Skin epidermis (tissue), 12 donors: ENCODE results near the gene TNFRSF25.

ENCODE experiments used
- H3K27ac ChIP-seq, 21 experiments: fragments of 200-600 bp; sonication (generic) in 11 of 21; one replicate each; pipeline ENCODE4 v1.5.0; 2020; ENCODE audit warnings: mild to moderate bottlenecking in 3 of 21, inconsistent platforms in 2 of 21, moderate library complexity in 2 of 21
- H3K4me3 ChIP-seq, 7 experiments: fragments of 200-600 bp; sonication (generic) in 2 of 7; one replicate each; pipeline ENCODE4 v1.5.0; 2020; ENCODE audit warnings: inconsistent platforms in 2 of 7, mild to moderate bottlenecking in 2 of 7, moderate library complexity in 1 of 7

The TNFRSF25 gene

GRCh38 chr1:6424619-6425593 is 41.1 kb downstream of the TNFRSF25 start, which contains the start of gene ESPN:
Gene ESPN, plus strand, starts transcription at chr1:6424776. Its CDS starts 180 bp downstream, at chr1:6424956.
- H3K27ac ChIP-seq, result peak within 1 kb of the TSS in 2 of 21 experiments; percentile 1 to 22
- H3K4me3 ChIP-seq, result peak within 1 kb of the TSS; percentile 13 to 43 (median 28)

- Histone ChIP-seq H3K27ac (no peak overlapping the region), H3K4me3 (peak overlapping the region in 2 of 7 experiments; percentile 37 to 43)
Observed at GRCh38 chr1:6424000-6424565, 41.9 kb downstream of the TNFRSF25 start.

DNA sequence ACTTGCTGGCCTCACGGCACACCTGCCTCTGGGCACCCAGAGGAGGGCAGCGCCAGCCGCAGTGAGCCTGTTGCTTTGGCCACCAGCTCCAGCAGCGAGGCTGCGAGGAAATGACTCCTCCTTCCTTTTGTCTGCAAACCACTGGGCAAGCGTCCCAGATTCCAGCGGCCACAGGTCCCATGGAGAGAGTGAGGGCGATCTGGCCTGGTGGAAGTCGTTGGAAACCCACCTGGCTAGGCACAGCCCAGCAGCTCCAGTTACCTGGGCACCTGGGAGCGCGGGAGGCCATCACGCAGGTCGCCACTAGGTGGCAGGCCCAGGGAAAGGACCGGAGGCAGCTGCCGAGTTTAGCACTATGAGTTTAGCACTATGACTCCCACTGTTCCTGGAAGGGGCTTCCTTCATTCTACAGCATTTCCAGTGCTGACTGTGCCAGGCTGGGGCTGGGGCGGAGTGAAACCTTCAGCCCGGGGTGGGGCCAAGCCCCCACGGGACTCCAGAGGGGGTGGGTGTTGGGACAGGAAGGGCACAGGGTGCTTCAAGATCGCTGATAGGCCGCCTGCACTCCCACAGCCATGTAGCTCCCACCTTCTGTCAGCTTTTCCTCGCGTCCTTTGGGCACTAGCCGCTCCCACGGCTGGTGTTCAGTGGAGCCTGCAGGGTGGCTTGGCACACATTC is 42.5 kb downstream of the TNFRSF25 start:
- Histone ChIP-seq H3K27ac (no peak overlapping the region), H3K4me3 (peak overlapping the region in 1 of 7 experiments; percentile 37)

- Histone ChIP-seq H3K4me3 (no peak overlapping the region), H3K27ac (no peak overlapping the region)
Observed at GRCh38 chr1:6421266-6421665, 44.7 kb downstream of the TNFRSF25 start.

- H3K27ac ChIP-seq, result peak overlapping the region in 1 of 21 experiments; percentile 62
- H3K4me3 ChIP-seq, result peak overlapping the region in 2 of 7 experiments; percentile 47 to 53
Observed at GRCh38 chr1:6420454-6421042, 45.4 kb downstream of the TNFRSF25 start.

DNA sequence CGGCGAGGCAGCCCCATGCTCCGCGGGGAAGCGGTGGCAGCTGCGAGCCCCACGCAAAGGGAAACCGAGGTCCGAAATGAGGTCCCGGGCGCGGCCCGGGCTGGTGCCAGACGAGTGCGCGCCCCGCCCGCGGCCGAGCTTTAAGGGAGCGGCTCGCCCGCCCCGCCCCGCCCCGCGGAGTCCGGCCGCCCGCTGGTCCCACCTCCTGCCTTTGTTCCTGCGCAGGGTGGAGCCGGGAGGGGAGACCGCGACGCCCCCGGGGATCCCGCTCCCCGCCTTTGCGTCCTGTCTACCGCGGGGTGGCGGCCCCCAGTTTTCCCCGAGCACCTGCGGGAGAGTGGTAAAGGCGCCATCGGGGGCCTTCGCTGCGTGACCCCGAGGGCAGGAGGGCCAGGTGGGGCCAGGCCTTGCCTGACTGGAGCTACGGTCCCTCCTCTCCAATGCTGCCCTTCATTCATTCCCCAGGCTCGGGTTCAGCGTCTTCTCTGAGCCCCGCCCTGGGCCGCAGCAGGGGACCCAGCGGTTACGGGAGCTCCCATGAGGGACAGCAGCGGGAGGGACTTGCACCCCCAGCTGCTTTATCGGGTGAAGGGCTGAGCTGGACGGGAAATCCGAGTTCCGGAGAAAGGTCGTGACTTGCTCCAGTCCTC is 46.0 kb downstream of the TNFRSF25 start, which contains the start of gene HES2:
TSS of gene HES2 (minus strand) at position 116 of the 650 bp plus-strand sequence. CDS start at position 17, 99 bp downstream.
- peak within 1 kb of the TSS; percentile 25 to 53 (median 37) for H3K4me3 ChIP-seq
- peak within 1 kb of the TSS in 17 of 21 experiments; percentile 17 to 84 (median 64) for H3K27ac ChIP-seq

DNA sequence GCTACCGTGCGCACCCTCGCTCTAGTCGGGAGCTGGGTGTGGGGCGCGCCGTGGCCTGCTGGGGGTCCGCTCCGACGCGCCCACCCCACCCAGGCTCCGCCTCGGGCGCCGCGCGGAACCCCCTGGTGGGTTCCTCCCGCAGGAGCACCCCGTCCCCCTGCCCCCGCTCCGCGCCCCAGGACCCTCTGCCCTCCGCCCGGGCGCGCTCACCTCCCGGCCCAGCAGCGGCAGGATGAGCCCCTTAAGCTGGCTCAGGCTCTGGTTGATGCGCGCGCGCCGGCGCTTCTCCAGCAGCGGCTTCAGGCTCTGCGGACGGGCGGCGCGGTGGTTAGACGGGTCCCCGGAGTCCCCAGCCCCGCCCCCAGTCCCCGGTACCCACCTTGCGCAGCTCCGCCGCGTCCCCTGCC is 46.6 kb downstream of the TNFRSF25 start:
- peak overlapping the region; percentile 25 to 53 (median 37) for H3K4me3 ChIP-seq
- H3K27ac ChIP-seq, result peak overlapping the region in 17 of 21 experiments; percentile 17 to 84 (median 64)

DNA sequence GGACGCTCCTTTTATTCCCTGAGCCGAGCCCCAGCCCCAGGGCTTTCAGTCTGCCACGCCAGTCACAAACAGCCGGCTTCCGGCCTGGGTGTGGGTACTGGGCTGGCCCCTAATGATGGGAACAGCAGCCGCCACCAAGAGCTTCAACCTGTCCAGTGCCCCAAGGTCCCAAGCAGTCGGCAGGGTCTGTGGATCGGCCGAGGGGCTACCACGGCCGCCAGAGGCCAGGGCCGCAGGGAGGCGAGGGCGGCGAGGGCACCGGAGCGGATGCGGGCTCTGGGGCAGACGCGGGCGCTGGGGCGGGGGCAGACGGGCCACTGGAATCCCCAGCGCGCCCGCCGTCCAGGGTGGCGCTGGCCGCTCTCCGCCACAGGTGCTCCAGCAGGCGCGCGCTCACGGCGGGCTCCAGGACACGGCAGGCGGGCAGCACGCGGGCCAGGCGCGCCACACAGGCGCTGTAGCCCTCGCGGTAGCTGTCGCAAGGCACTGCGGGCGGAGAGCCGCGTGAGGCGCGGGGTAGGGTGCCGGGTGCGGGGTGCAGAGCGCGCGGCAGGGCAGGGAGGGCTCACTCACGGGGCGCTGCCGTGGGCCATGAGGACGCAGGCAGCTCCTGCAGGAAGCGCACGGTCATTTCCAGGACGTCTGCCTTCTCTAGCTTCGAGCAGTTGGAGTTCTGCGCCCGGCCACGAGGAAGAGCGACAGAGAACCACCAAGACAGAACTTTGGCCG is 47.1 kb downstream of the TNFRSF25 start:
- peak overlapping the region in 16 of 21 experiments; percentile 39 to 84 (median 65) for H3K27ac ChIP-seq
- peak overlapping the region; percentile 25 to 53 (median 37) for H3K4me3 ChIP-seq

- Histone ChIP-seq H3K4me3 (peak overlapping the region in 6 of 7 experiments; percentile 29 to 53 (median 41)), H3K27ac (peak overlapping the region in 1 of 21 experiments; percentile 78)
Observed at GRCh38 chr1:6417961-6418667, 47.9 kb downstream of the TNFRSF25 start.

GRCh38 chr1:6416906-6417305 is 49.1 kb downstream of the TNFRSF25 start:
- H3K4me3 ChIP-seq, result no peak overlapping the region
- peak overlapping the region in 1 of 21 experiments; percentile 60 for H3K27ac ChIP-seq

DNA sequence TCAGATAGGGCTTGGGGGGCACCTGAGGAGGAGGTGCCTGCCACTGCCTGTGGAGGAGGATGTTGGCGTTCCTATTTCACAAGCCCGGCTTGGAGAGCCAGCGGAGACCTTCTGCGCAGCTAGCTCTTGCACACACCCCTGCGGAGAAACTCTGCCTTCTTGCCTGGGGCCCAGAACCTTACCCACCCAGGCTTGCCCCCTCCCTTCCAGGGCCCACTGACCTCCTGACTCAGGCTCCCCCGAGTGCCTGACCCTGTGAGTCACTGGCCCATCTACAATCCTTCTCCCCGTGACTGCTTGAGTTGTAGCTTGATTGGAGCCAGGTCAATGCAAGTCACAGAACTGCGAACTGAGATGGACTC is 49.7 kb downstream of the TNFRSF25 start:
- H3K27ac ChIP-seq, result peak overlapping the region in 4 of 21 experiments; percentile 30 to 60 (median 42)
- H3K4me3 ChIP-seq, result no peak overlapping the region

GRCh38 chr1:6414881-6415626 is 50.9 kb downstream of the TNFRSF25 start:
- no peak overlapping the region for H3K4me3 ChIP-seq
- peak overlapping the region in 14 of 21 experiments; percentile 14 to 79 (median 50) for H3K27ac ChIP-seq

DNA sequence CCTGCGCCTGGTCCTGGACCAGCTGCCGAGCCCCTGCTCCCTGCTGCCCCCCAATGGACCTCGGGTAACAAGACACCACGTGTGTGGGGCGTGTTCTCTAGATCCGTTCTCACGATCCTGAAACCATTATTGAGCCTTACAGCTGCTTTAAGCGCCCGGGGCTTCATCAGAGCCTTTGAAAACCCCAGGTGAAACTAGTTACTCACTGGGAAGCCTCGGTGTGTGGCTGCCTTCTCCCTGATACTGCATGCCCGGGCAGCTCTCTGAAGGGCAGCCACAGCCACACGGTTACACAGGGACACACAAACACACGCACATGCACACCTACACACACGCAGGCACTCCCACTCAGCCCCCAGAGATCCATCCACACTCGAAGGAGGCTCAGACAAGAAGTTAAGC is 51.5 kb downstream of the TNFRSF25 start:
- H3K4me3 ChIP-seq, result no peak overlapping the region
- peak overlapping the region in 14 of 21 experiments; percentile 14 to 79 (median 50) for H3K27ac ChIP-seq

DNA sequence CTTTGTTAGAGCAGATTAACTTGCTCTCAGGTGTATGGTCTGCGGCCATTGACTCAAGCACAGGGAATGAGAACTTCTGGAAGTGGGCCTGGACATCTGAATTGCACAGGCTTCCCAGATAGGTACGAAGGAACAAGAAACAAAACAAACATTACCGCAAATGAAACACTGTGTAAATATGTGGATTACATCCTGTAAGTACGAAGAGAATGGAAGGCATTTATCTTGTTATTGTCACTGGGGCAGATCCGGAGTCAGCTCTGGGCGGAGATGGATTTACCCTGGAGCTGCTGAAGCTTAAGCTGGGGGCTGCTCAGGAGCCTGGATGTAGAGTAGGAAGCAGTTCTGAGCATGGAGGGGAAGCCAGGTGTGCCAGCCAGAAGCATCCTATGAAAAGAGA is 53.1 kb downstream of the TNFRSF25 start:
- no peak overlapping the region for H3K4me3 ChIP-seq
- no peak overlapping the region for H3K27ac ChIP-seq
